Transverse colon (tissue), 4 donors: ENCODE data around the gene HIBCH. TPM values are rescaled to one million over a fixed set of nuclear protein-coding genes. Genes with fewer than 3 reads are reported as not detected.

Source experiments
- DNase-seq: peaks from one replicate; pipeline ENCODE4 v3.0.0-alpha.2; 2019
- H3K27ac ChIP-seq, 4 donors: fragments of 200-600 bp; sonication (generic); 2 replicates each; pipeline ENCODE4 v1.5.1; 2016 to 2018; ENCODE audit warnings: inconsistent platforms in 4 of 4
- H3K27me3 ChIP-seq: fragments of 200-600 bp; sonication (generic); 2 replicates; pipeline ENCODE4 v1.5.1; 2017; ENCODE audit warnings: inconsistent platforms
- H3K36me3 ChIP-seq, 4 donors: fragments of 200-600 bp; sonication (generic); 2 replicates each; pipeline ENCODE4 v1.5.1; 2017 to 2019; ENCODE audit warnings: inconsistent platforms in 4 of 4
- H3K4me1 ChIP-seq, 4 donors: fragments of 200-600 bp; sonication (generic); 2 replicates each; pipeline ENCODE4 v1.5.1; 2017 to 2020; ENCODE audit warnings: inconsistent platforms in 4 of 4
- H3K4me3 ChIP-seq, 4 donors: fragments of 200-600 bp; sonication (generic); 1 replicate in 1 of 4; 2 replicates in 3 of 4; pipeline versions ENCODE4 v1.5.1 to v1.6.1; 2017 to 2019; ENCODE audit warnings: inconsistent platforms in 4 of 4
- H3K9me3 ChIP-seq, 2 donors: fragments of 200-600 bp; sonication (generic); 2 replicates each; pipeline ENCODE4 v1.5.1; 2017 to 2019; ENCODE audit warnings: inconsistent platforms in 2 of 2
- EP300 ChIP-seq: sonication (generic); formaldehyde crosslinking; IDR thresholded peaks from one replicate; pipeline ENCODE4 v1.6.1; 2017; ENCODE audit warnings: antibody characterized with exemption, low read depth
- POLR2A ChIP-seq: fragments of 450-650 bp; IDR thresholded peaks from one replicate; pipeline ENCODE4 v1.6.1; 2016; ENCODE audit warnings: antibody characterized with exemption, mild to moderate bottlenecking, moderate library complexity
- POLR2AphosphoS5 ChIP-seq, 3 donors: sonication (generic); formaldehyde crosslinking; IDR thresholded peaks; one replicate each; pipeline ENCODE4 v1.6.1; 2016; ENCODE audit warnings: antibody characterized with exemption in 3 of 3
- WGBS, 2 donors: methylation state at CpG; one replicate each; pipeline ENCODE4 v1.1.5; 2018; ENCODE audit warnings: low coverage in 1 of 2; 5-methylcytosine and 5-hydroxymethylcytosine counted together
- in situ Hi-C, 4 donors: fragments of 200-750 bp; cut with MboI; loops; one replicate each; pipeline versions ENCODE4 v1.15.0 to v1.15.1; 2017; ENCODE audit warnings: low sequenced_read_pairs in 3 of 4, low pct_ligation_motif_present in 1 of 4, low pct_unique_long_range_greater_than_20kb in 1 of 4
- intact Hi-C: fragments of 100-400 bp; cut with DNase I; formaldehyde crosslinking; loops from one replicate; pipeline ENCODE4 v1.15.1; 2023; ENCODE audit warnings: low total_unique reads
- total RNA-seq, 4 donors: library from RNA; depleted of rRNA; stranded (reverse); fragments of >200 nt; gene quantifications; one replicate each; pipeline ENCODE4 v1.1.0, GENCODE V29; 2016
- TF ChIP-seq, protein P1 (sequence below), 5 experiments: fragments of 200-600 bp in 3 of 5; fragments of 450-650 bp in 2 of 5; sonication (generic) in 3 of 5; IDR thresholded peaks; 1 replicate in 2 of 5; 2 replicates in 3 of 5; pipeline ENCODE4 v1.5.1; 2016 to 2017; ENCODE audit warnings: antibody characterized with exemption in 5 of 5, inconsistent platforms in 3 of 5, mild to moderate bottlenecking in 2 of 5, moderate library complexity in 1 of 5

Gene HIBCH
- total RNA-seq: 10 to 100 TPM in 2 of 4 donors, 1 to 10 TPM in 2; 6.0 to 33.0 (median 19.8) TPM

DNA sequence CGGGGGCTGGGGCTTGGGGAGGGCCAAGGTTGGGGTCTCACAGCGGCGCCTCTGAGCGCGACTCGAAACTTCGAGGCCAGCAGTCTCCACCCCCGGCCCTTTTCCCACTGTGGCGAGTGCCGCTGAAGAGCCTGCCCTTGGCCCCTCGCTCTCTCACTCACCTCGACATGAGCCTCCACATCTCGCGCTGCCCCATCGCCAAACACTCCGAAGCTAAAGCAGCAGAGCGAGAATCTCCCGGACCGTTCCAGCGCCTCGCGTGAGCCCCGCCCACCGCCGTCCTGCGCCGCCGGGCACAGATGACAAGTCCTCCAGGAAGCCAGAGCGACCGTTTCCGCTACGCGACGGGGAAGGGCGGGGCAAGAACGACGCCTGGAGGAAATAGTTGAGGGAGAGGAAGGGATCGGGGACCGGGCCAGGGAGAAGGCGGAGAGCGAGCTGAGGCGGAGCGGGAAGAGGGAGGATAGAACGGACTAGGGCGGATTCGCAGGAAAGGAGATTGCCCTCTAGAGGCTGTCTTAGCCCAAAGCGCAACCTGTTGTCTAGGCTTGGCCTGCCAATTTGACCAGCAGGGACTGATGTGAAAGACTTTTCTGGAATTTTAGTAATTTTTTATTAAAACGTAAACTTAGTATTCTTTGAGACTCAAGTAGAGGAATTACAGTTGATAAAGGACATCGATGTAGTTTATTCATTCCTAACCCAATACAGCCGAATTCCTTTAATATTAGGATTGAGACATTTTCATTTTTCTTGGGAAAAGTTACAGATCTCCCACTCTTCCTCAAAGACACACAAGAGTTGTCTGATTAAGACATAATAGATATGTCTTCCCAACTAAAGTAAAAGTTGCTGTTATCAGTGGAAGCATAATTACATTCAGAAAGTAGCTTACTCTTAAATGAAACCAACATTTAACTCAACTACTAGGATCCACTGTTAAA is at the start of gene HIBCH:
Gene HIBCH, minus strand, starts transcription at position 272 of the 944 bp plus-strand sequence. Its CDS starts 76 bp downstream, at position 196.
- TF ChIP-seq POLR2AphosphoS5 (IDR thresholded peaks at IDR 0.05) (peak; percentile 89 to 94 (median 89)), POLR2A (peak; percentile 85), EP300 (no peak)
- TF ChIP-seq, protein P1, sequence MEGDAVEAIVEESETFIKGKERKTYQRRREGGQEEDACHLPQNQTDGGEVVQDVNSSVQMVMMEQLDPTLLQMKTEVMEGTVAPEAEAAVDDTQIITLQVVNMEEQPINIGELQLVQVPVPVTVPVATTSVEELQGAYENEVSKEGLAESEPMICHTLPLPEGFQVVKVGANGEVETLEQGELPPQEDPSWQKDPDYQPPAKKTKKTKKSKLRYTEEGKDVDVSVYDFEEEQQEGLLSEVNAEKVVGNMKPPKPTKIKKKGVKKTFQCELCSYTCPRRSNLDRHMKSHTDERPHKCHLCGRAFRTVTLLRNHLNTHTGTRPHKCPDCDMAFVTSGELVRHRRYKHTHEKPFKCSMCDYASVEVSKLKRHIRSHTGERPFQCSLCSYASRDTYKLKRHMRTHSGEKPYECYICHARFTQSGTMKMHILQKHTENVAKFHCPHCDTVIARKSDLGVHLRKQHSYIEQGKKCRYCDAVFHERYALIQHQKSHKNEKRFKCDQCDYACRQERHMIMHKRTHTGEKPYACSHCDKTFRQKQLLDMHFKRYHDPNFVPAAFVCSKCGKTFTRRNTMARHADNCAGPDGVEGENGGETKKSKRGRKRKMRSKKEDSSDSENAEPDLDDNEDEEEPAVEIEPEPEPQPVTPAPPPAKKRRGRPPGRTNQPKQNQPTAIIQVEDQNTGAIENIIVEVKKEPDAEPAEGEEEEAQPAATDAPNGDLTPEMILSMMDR (IDR thresholded peaks at IDR 0.05): peak; percentile 65 to 82 (median 72)
- Histone ChIP-seq H3K27ac (peak within 1 kb of the TSS; percentile 88 to 93 (median 90)), H3K9me3 (no peaks in the 10 kb centered on the region), H3K4me1 (peaks cover 5 to 44% (median 23%) of the 10 kb centered on the region in 4 donors), H3K36me3 (no peaks in the 10 kb centered on the region), H3K4me3 (peak within 1 kb of the TSS; percentile 41 to 67 (median 66)), H3K27me3 (no peaks in the 10 kb centered on the region)
- intact Hi-C loops (no loop called here), in situ Hi-C loops (no loop called here)
- DNase-seq: peak; percentile 99
- 2 to 6% methylated on average over 4 to 50 of the region's 50 CpGs for WGBS, 2 donors

GRCh38 chr2:190367091-190367490 is 47.5 kb upstream of the HIBCH start:
- Histone ChIP-seq H3K36me3 (peaks cover 0 to 29% (median 8%) of the 10 kb centered on the region in 4 donors), H3K9me3 (no peaks in the 10 kb centered on the region), H3K27me3 (no peaks in the 10 kb centered on the region), H3K4me3 (no peak overlapping the region), H3K4me1 (no peaks in the 10 kb centered on the region), H3K27ac (no peak overlapping the region)
- WGBS, 2 donors: 96 to 97% methylated on average over 4 of the region's 4 CpGs
- in situ Hi-C loops (loop anchor here in 2 of 4 donors (10.0 to 25.0 kb wide), 2 partner anchors 280 to 282 kb away; no protein-coding TSS in a partner anchor), intact Hi-C loops (no loop called here)
- no peak for TF ChIP-seq EP300
- TF ChIP-seq POLR2AphosphoS5 (IDR thresholded peaks at IDR 0.05): no peak
- no peak for DNase-seq

- intact Hi-C loops: no loop called here
- WGBS, 2 donors: 84 to 97% methylated on average over 11 of the region's 11 CpGs
- in situ Hi-C loops: loop anchor here in 2 of 4 donors (10.0 to 25.0 kb wide), 2 partner anchors 279 to 282 kb away; no protein-coding TSS in a partner anchor
These were observed 46.7 kb upstream of the HIBCH start for GRCh38 chr2:190366248-190366753.

DNA sequence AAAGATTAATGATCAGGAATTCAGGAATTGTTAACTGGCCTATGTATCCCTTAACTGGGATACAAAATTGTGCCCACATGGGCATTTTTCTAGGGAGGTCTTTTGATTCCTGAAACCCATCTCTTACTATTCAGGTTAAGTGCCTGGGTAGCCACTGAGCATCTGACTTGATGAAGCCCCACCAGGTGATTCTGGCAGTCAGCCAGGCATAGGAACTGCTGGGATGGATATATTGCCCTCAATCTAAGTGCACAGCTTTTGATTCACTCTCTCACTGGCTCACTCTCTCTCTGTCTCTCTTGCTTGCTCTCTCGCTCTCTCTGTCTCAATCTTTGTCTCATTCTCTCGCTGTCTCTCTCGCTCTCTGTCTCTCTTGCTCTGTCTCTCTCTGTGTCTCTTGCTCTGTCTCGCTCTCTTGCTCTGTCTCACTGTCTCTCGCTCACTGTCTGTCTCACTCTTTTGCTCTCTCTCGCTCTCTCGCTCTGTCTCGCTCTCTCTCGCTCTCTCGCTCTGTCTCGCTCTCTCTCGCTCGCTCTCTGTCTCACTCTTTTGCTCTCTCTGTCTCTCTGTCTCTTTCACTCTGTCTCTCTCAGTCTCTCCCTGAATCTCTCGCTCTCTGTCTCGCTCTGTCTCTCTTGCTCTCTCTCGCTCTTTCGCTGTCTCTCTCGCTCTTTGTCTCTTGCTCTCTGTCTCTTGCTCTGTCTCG is 46.0 kb upstream of the HIBCH start:
- Histone ChIP-seq H3K9me3 (no peaks in the 10 kb centered on the region), H3K36me3 (peaks cover 0 to 29% (median 5%) of the 10 kb centered on the region in 4 donors), H3K27me3 (no peaks in the 10 kb centered on the region), H3K4me3 (no peak overlapping the region), H3K4me1 (peaks cover 0 to 3% (median 1%) of the 10 kb centered on the region in 4 donors), H3K27ac (no peak overlapping the region)
- TF ChIP-seq POLR2AphosphoS5 (IDR thresholded peaks at IDR 0.05) (no peak), EP300 (no peak), POLR2A (no peak)
- TF ChIP-seq, protein P1 (IDR thresholded peaks at IDR 0.05): no peak
- WGBS, 2 donors: 87 to 98% methylated on average over 17 to 18 of the region's 19 CpGs
- in situ Hi-C loops: loop anchor here in 2 of 4 donors (10.0 to 25.0 kb wide), 2 partner anchors 278 to 281 kb away; no protein-coding TSS in a partner anchor
- intact Hi-C loops: no loop called here
- no peak for DNase-seq

More at GRCh38 chr2:190366248-190366753, 46.7 kb upstream of the HIBCH start:
- Histone ChIP-seq H3K9me3 (no peaks in the 10 kb centered on the region), H3K4me1 (no peaks in the 10 kb centered on the region), H3K27me3 (no peaks in the 10 kb centered on the region), H3K27ac (no peak overlapping the region), H3K36me3 (peaks cover 0 to 29% (median 8%) of the 10 kb centered on the region in 4 donors), H3K4me3 (no peak overlapping the region)
- no peak for TF ChIP-seq EP300
- no peak for TF ChIP-seq POLR2A
- no peak for TF ChIP-seq POLR2AphosphoS5 (IDR thresholded peaks at IDR 0.05)
- TF ChIP-seq, protein P1 (IDR thresholded peaks at IDR 0.05): no peak
- DNase-seq: no peak
